Measurements from ENCODE around the gene TTC1.
"Not testable (repeated sequence)": the region's sequence is repeated elsewhere in the genome, so short reads cannot be mapped to it uniquely, and the experiment has no call there.

TTC1 gene

DNA sequence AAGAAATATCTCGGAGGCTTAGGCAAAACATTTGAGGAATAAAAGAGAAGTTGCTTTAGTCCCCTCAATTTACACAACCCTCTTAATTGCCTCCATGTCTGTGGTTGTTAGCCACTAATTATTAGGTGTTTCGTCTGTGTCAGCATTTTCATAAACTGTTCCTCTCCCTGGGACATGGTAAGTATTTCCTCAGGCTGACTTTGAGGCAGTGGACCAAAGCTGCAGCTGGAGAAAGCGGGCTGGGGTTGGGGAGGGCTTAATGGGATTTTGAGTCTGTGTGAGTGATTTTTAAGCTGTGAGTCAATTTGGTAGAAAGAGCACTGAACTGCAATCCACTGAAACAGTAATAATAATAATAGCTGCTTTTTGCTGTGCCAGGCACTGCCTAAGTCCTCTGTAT is 13.0 kb upstream of the TTC1 start:
- DNase-seq (ENCODE audit: low read depth in 2 of 2) = no peak

DNA sequence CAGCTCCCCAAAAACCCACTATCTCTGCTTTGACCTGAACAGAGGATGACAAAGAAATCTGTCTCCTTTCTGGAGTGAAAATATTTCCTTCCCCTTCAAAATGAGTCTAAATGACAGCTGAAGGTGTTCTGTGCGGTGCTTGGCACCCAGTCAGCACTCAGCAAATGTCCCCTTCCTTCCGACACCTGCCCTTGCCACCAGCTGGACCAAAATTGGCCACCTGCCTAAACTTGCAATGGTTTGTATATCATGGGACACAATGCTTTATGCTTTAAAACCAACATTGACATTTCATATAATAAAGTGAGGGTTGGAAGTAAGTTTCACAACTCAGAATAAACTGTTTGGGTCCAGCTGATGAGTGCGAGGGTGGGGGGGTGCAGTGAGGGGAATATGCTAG is 7.5 kb upstream of the TTC1 start:
- DNase-seq (ENCODE audit: low read depth in 2 of 2) = no peak

DNA sequence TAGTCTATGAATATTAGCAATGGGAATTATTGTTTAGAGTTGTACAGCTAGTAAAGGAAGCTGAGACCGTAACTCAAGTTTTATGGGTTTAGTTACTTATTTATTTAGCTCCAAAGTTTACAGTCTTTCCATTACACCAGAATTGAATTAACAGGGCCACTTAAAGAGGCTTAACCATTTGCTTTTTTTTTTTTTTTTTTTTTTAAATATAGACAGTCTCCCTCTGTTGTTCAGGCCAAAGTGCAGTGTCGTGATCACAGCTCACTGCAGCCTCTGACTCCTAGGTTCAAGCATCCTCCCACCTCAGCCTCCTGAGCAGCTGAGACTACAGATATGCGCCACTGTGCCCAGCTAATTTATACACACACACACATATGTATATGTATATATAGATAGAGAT is 1.4 kb upstream of the TTC1 start:
- DNase-seq (ENCODE audit: low read depth in 2 of 2) = no peak

DNA sequence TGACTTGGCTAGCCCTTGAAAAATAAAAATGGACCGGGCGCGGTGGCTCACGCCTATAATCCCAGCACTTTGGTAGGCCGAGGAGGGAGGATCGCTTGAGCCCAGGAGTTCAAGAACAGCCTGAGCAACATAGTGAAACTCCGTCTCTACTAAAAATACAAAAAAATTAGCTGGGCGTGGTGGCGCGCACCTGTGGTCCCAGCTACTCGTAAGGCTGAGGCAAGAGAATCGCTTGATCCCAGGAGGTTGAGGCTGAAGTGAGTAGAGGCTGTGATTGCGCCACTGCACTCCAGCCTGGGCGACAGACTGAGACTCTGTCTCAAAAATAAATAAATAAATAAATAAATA is 436 bp upstream of the TTC1 start:
- not testable (repeated sequence) for DNase-seq (ENCODE audit: low read depth in 2 of 2)

DNA sequence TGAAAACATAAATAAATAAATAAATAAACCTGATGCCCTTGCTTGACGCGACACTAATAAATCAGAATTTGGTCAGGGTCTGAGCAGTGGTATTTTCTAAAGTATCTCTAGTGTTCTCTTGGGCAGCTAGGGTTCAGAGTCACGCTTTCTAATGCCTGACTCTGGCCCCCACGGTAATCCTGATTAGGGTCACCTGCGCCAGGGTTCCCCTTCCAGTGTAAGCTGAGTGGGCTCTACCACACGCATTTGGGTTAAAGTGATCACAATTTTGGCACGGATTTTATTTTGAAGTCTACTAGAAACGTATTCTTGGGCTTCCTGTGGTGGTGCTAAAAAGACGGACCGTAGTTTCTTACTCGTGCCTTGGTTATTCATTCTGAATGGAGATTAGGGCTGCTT is 651 bp downstream of the TTC1 start:
- no peak for DNase-seq (ENCODE audit: low read depth in 2 of 2)

DNA sequence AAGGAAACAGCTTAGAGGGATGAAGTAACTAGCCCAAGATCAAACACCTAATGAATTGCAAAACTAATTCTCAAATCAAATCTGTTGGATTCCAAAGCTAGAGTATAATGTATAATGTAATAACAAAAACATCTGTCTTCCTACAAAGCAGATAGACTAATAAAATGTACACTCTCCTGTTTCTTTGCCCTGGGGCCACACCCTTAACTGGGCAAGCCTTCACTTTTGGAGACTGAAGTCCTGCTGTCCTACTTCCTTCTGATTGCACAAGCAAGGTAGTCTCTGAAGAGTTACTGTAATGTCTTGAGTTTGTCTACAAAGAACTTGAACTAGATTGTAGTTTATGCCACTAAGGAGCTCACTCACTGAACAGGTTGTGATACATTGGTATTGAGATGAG is 2.5 kb downstream of the TTC1 start:
- DNase-seq (ENCODE audit: low read depth in 2 of 2) = no peak

DNA sequence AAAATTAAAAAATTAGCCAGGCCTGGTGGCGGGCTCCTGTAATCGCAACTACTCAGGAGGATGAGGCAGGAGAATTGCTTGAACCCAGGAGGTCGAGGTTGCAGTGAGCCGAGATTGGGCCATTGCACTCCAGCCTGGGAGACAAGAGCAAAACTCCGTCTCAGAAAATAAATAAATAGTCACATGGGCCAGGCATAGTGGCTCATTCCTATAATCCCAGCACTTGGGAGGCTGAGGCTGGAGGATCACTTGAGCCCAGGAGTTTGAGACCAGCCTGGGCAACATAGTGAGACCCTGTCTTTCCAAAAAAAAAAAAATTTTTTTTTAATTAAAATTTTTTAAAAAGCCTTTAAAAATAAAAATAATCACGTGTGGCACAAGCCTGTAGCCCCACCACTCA is 5.3 kb downstream of the TTC1 start:
- DNase-seq (ENCODE audit: low read depth in 2 of 2) = not testable (repeated sequence)

DNA sequence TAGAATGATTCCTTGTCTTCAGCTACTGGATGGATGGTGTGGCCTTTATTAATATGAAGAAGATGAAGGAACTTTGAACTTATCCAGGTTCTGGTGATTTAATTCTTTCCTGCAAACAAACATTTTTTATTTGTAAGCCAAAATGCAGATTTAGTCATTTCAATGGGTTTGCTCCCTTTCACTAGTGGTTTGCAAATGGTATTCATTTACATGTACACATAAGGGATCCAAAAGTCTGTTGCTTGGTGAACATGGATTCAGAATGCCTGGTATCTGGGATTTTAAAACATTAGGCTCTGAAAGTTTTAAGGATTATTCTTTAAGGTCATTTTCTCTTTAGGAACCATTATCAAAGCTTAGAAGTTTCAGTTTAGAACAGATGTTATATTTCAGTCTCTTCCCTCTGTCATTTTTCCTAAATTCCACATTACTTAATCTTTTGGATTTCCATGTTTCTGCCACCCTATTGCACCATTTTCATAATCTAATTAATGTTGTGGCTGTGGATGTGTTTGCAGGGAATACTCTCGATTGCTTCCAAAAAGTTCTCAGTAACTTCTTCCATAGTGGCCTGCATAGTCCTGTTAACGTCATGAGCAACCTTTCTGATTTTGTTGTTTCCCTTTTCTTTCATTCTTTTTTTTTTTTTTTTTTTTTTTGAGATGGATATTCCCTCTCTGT is 10.1 kb downstream of the TTC1 start:
- DNase-seq (ENCODE audit: low read depth in 2 of 2) = no peak

DNA sequence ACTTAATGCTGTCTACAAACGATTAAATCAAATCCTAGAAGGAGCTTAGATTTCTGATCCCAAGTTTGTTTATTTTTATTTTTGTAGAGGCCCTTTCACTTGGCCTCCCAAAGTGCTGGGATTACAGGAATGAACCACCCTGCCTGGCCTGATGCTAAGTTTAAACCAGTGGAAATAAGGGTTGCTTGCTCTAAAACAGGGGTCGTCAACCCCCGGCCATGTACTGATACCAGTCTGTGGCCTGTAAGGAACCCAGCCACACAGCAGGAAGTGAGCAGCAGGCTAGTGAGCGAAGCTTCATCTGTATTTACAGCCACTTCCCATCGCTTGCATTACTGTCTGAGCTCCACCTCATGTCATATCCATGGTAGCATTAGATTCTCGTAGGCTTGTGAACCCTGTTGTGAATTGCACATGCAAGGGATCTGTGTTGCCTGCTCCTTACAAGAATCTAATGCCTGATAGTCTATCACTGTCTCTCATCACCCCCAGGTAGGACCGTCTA is 11.4 kb downstream of the TTC1 start:
- no peak for DNase-seq (ENCODE audit: low read depth in 2 of 2)

DNA sequence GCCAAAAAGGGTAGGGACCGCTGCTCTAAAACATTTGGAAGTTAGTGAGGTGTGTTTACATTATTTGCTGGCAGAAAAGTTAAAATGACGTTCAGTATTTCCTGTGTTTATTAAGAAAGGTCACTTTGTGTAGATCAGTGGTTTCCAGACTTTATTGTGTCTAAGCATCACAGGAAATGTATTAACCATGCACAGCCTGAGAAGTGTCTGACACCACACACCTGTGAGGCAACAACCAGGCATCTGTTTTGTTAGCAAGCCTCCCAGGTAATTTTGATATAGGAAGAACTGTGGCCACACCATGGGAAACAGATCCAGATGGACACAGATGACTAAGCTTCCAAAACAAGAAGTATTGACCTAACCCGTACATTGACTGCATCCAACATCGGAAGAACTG is 12.0 kb downstream of the TTC1 start:
- no peak for DNase-seq (ENCODE audit: low read depth in 2 of 2)

DNA sequence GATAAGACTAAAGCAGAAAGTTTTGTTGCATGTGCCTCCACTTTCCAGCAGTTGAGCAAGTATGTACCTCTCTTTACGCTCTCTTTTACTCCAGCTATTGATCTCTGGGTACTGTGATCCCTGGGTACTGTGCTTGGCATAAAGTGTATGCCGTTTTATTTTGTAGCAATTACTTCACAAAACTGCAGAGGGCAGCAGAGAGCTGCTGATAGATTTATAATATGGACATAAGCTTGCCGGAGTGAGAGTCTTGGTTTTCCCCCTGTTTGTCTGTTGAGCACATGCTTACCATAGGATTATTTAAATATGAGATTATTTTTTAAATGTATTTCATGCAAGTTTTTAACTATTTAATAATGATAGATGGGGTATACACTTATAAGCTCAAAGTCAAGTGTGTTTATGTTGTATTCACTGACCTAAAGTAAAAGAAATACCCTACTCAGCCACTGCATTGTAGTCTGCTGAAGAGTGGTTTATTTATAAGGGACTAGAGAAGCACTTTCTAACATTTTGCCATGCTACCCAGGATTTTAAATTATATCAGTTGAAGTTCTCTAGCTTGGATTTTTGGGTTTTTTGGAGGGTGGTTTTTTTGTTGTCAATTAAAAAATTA is 13.0 kb downstream of the TTC1 start:
- peak in 1 of 2 experiments; percentile 27 for DNase-seq (ENCODE audit: low read depth in 2 of 2)

DNA sequence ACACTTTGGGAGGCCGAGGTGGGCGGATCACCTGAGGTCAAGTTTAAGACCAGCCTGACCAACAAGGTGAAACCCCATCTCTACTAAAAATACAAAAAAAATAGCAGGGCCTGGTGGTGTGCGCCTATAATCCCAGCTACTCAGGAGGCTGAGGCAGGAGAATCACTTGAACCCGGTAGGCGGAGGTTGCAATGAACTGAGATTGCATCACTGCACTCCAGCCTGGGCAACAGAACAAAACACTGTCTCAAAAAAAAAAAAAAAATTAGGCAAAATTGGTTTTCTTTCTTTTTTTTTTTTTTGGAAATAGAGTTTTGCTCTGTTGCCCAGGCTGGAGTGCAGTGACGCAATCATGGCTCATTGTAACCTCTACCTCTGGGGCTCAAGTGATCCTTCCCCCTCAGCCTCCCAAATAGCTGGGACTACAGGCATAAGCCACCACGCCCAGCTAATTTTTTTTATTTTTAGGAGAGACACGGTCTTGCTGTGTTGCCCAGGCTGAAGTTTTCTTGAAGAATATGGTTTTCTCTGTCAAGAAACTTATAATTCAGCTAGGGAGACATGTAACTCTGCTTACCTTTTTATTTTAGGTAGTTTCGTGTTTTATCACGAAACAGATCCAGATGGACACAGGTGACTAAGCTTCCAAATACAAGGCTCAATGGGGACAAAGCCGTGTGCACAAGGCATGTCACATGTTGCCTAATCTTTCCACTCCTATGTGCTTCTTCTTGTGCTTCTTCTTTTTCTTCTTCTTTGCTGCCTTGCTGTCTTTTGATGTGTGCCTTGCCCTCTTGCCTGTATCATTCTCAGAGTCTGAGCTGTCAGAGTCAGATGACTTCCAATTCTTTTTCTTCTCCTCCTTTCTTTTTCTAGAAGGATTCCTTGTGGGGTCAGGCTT is 14.3 kb downstream of the TTC1 start:
- DNase-seq (ENCODE audit: low read depth in 2 of 2) = no peak

DNA sequence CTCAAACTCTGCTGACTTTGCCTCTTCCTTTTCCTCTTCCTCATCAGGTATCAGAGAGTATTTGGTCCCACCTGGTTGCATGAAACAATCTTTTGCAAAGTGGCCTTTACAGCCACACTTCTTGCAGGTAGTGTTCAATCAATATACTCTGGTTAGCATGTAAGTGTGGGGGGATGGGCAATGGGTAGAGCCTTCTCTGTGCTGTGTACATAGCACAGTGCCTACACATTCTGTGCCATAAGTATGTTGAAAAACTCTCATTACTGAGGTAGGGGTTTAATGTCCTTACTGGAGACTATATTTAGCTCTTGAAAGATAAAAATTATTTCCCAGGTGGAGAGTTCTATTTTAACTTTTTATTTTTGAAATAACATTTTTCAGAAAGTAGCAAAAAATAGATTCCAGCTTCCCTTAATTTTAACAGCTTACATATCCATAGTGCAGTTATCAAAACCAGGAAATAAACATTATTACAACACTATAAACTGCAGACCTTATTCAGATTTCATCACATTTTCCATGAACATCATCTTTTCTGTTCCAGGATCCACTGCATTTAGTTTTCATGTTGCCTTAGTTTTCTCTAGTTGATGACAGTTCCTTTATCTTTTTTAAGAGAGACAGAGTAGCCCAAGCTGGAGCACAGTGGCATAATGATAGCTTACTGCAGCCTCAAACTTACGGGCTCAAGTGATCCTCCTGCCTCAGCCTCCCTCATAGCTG is 15.1 kb downstream of the TTC1 start:
- no peak for DNase-seq (ENCODE audit: low read depth in 2 of 2)

DNA sequence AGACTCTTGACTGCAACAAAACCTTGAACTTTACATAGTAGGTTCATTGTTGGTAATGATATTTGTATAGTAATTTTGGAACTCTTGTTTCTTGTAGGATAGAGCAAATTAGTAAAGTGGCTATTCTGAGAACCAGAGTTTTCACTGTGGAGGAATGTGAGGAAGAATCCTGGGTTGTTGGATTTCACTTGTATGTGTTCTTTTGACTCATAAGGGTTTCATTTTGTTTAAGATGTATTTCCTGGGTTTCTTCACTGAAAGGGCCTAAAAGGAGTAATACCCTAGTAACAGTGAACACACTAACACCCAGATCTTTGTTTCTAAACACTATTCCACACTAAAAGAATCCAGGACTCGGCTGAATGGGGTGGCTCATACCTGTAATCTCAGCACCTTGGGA is 20.1 kb downstream of the TTC1 start:
- no peak for DNase-seq (ENCODE audit: low read depth in 2 of 2)

DNA sequence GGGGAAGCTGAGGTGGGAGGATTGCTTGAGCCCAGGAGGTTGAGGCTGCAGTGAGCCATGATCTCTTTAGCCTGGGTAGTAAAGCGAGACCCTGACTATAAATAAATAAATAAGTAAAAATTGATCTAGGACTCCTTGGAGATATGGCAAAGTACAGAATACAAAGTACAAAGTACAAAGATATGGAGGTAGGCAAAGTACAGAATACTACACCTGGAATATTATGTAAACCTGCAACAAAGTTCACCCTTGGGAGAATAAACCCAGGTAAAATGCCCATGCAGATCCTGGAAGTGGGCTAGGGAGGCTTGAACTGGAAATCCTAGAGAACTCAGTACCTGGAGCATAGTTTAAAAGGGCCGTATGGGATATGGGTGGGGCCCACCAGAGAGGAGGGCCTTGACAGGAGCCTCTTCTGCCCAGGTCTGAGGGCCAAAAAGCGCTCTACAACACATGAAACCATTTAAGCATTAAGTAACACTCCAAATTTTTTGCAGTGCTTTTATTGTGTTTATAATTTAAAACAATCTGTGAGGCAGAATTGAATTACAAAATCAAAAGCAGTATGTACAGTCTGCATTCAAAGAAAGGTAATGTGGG is 20.7 kb downstream of the TTC1 start:
- no peak for DNase-seq (ENCODE audit: low read depth in 2 of 2)

DNA sequence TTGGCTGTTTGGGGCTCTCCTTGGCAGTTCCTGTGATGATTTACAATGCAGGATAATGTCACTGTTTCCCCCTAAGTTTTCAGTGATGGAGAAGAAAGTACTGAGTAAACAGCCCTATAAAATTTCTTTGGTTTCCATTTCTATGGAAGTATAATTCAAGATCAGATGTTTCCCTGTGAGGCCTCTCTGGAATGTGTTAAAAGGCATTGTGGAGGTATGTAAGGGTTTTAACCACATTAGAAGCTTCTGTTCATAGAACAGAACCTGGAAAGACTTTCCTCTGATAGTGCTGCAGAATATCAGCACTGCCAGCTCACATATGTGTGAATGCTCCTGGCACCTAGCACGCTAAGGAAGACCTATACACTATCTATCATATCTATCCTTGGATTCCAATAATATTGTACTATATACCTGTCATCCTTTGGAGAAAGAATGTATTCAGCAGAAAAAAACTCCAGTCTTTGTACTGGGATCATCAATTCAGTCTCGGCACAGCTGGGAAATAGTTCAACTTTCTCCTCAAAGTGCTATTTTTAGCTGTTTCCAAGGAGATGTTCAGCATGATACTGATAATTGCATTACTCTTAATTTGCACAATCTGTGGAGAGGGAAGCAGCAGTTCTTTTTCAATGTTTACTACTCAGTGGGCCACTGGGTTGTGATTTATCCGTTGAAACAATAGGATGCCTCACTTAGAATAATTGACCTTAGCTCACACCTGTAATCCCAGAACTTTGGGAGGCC is 21.9 kb downstream of the TTC1 start:
- no peak for DNase-seq (ENCODE audit: low read depth in 2 of 2)

DNA sequence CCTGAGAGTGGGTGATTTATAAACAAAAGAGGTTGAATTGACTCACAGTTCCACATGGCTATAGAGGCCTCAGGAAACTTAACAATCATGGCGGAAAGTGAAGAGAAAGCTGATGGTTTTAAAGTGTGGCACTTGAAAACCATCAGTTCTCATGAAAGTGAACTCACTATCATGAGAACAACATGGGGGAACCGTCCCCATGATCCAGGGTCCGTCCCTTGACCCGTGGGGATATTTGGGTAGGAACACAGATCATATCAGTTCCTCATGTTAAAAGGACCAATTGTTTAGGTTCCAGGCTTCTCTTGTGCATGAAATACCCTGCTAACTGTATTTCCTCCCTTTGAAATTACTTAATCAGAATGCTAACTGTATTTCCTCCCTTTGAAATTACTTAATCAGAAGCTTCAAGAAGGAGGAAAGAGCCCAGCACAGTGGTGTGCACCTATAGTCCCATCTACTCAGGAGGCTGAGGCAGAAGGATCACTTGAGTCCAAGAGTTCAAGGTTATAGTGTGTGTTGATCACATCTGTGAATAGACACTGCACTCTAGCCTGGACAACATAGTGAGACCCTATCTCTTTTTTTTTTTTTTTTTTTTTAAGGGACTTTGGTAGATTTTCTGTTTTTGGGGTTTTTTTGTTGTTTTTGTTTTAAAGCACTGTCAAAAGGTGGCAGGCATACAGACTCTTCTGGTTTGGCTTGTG is 24.8 kb downstream of the TTC1 start:
- DNase-seq (ENCODE audit: low read depth in 2 of 2) = no peak

DNA sequence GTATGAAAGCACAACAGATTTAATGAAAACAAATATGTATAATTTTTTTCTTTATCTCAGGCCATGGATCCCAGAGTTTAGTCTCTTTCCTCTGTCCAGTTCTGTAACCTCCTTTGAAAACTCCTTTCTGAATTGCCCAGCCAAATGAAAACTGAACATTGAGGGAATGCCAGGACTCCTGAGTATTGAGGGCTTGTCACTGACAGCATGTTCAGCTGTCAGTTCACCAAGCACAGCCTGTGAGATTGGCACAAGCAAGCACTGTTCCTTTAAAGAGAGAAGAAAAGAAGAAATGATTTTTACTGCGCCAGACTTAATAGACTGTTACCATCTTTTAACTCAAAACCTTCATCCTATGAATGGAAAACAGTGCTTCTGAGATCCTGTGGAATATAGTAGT is 27.3 kb downstream of the TTC1 start:
- no peak for DNase-seq (ENCODE audit: low read depth in 2 of 2)

DNA sequence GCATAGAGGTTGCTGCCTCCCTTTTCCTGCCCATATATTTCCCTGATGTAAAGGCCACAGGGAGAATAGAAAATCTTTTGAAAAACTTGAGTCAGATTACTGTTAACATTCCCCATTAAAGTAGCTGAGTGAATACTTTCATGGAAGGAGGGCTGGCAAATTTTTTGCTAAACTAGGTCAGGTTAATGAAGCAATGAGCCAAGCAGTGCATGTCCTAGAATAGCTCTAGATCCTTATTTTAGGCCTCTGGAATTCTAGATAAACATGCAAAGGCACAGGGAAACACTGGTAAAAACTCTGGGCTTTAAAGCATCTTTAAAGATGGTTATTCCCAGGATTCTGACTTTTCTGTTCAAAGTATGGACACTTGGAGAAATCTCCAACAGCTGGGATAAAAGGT is 27.9 kb downstream of the TTC1 start:
- DNase-seq (ENCODE audit: low read depth in 2 of 2) = no peak

DNA sequence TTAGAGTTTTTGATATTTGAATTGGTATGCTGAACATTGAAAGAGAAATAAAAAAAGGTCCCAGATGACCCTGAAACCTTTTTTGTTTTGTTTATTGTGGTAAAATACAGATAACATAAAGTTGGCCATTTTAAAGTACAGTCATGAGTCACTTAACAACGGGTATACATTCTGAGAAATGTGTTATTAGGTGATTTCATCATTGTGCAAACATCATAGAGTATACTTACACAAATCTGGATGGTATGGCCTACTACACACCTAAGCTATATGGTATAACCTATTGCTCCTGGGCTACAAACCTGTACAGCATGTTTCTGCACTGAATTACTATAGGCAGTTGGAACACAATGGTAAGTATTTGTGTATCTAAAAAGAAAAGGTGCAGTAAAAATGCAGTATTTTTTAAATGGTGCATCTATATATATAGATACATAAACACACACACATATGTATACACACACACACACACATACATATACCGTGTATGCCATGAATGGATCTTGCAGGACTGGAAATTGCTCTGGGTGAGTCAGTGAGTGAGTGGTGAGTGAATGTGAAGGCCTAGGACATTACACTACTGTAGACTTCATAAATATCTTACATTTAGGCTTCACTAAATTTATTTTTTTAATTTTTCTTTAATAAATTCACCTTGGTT is 31.0 kb downstream of the TTC1 start:
- DNase-seq (ENCODE audit: low read depth in 2 of 2) = no peak

All from fibroblast of skin of left biceps (primary cell).